Limb (tissue), 2 donors: Measurements from ENCODE around the gene GREB1.
"Not testable (repeated sequence)": the region's sequence is repeated elsewhere in the genome, so short reads cannot be mapped to it uniquely, and the experiment has no call there.

Source experiments
- DNase-seq, 2 donors: peaks; one replicate each; pipeline ENCODE4 v3.0.0-alpha.2; 2016; ENCODE audit errors: extremely low spot score in 2 of 2

Gene GREB1

GRCh38 chr2:11659851-11660250 lies 126.0 kb downstream of the GREB1 start:
- no peak for DNase-seq

- DNase-seq = not testable (repeated sequence)
Observed at GRCh38 chr2:11660396-11660795, 126.6 kb downstream of the GREB1 start.

DNA sequence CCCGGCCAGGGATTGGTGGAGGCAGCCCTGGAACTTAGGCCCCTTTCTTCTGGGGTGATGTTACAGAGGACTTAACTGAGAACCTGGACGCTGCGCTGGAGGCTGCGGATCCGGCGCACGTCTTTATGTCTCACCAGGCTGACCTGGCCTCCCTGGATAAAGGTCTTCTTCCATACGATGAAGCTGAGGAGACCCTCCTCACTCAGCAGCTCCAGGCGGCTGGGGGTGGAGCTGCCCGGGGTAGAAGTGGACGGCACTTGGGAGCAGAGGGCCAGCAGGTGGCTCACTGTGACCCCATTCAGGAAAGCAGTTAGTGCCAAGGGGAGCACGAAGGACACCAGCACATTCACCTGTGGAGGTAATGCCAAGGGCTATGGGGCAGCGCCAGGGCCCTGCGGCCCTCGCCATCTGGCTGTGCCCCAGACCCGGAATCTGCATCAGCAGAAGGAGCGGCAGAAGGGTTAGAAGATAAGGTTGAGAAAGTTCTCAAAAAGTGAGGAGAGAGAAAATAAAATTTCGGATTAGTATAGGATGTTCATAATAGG lies 128.1 kb downstream of the GREB1 start:
- DNase-seq = no peak

DNA sequence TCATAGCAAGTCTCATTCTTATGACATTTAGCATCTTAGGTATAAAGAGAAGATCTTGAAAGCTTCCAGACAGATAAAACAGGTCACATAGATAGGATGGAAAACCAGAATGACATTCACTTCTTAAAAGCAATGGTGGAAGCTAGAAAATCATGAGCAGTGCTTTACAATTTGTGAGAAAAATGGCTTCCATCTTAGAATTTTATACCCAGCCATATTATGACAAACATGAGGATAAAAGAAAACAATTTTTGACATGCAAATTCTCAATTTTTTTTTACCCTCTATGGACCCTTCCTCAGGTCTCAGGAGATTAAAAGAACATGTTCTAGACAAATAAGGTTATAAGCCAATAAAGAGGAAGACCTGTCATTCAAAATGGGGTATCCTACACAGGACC lies 129.0 kb downstream of the GREB1 start:
- no peak for DNase-seq

DNA sequence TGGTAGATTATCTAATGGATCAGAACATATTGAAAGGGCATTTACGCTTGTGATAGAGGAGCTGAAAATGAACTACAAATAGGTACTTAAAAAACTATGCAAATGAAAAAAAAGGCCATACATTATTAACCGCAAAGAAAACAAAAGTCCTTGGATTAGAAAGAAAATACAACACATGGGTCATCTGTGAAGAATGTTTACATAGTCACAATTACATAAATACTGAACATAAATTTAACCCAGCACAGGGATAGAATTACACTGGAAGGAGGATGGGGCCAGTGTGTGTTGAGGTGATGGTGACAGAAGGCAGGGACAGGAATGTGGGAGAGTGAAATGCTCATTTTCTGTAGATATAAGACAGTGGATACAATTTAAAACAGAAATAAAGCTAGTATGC lies 129.6 kb downstream of the GREB1 start:
- no peak for DNase-seq

DNA sequence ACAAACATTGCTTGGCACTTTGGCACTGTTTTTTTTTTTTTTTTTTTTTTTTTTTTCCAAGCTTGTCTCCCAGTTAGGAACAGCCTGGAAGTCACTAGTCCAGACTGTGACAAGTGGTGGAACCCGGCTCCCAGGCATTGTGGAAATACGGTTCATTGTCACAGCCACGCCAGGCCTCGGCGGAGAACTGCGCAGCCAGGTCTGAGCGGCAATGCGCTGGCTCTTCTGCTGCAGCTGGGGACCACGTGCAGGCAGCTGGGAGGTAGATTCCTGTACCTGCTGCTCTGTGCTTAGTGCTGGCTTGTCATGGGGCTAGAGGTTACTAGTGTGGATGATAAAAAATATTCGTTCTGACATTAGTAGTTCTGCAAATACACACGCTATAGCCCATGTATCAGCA lies 131.2 kb downstream of the GREB1 start:
- DNase-seq = no peak

DNA sequence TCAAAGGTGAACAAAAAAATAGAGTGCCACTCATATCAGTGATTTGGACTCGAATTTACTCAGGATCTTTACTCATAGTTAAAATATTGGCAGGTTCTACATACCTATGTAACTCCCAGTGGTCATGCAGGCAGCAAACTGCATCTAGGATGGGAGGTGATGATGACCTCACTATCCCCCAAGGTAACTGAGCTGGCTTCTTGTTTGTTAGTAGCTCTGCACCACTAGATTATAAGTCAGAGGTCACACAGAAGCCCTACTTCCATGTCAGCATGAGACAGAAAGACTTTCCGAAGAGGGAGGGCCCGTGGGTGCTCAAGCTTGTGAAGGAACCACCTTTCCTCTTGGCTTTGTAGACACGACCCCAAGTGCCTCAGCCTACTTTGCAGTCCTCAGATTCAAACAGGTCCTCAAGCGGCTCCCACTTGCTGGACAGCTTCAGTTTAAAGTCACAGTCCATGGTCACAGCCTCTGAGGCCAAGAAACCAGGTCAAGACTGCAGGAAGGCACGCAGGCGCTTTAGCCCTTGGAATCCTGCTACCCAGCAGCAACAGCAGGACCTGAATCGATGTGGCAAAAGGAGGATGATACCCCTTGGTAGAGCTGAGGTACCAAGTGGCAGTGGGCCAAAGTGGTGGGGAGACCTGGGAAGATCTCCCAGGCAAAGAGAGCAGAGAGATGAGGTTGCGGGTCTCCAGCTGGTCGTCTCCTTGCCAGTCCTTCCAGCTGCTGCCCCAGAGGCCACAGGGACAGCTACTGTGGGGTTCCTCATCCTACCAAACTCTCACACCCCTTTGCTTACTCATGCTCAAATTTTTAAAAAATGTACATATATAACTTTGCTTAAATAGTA lies 131.9 kb downstream of the GREB1 start:
- no peak for DNase-seq

DNA sequence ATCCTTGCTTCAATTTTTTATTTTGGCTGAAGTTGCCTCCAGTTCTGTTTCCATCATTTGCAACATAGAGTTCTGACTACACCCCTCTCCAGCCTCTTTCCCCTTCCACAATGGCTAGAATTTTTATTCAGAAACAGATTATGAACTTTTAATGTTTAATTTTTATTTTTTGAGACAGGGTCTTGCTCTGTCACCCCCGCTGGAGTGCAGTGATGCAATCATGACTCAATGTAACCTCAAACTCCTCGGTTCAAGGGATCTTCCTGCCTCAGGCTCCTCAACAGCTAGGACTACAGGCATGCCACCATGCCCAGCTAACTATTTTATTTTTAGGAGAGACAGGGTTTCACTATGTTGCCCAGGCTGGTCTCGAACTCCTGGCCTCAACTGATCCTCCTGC lies 133.3 kb downstream of the GREB1 start:
- DNase-seq = no peak

DNA sequence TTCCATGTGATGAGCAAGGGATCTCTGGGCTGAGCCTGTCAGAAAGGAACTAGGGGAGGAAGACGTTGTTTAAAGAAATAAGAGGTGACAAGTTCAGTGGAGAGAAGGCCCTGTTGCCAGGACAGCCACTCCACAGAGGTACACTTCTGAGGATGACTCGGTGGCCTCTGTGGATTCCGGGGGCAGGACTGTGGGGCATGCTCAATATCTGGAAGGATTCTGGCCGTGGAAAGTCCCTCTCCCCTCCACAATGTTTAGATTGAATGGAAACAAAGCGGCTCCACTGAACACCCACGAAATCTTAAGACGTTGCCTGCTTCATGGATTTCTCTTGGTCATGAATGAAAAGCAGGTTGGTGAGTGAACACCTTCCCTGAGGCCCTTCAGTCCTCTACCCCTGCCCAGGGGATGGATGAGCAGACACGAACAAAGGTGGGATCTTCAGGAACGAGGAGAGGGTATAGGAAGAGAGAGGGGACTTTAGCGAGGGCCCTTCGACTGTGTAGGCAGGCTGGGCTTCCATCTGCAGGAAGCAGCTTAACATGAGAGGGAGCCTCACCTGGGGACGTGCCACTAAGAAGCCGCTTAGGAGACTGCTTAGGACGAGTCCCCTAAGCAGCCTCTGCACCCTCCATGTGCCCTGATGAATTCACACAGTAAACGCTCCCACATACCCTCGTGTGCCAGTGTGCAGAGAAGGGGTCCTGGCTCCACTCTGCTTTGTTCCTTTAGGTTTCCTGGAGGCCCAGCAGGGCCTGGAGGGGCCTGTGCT lies 134.2 kb downstream of the GREB1 start:
- no peak for DNase-seq

- peak; percentile 66 to 84 for DNase-seq
Observed at GRCh38 chr2:11669454-11670291, 135.8 kb downstream of the GREB1 start, which contains the start of gene NTSR2. Gene NTSR2, minus strand, starts transcription at chr2:11670195. Its CDS starts 66 bp downstream, at chr2:11670129.

GRCh38 chr2:11672407-11672806 lies 138.6 kb downstream of the GREB1 start:
- no peak for DNase-seq

- DNase-seq = no peak
Observed at GRCh38 chr2:11674983-11675382, 141.1 kb downstream of the GREB1 start.

DNA sequence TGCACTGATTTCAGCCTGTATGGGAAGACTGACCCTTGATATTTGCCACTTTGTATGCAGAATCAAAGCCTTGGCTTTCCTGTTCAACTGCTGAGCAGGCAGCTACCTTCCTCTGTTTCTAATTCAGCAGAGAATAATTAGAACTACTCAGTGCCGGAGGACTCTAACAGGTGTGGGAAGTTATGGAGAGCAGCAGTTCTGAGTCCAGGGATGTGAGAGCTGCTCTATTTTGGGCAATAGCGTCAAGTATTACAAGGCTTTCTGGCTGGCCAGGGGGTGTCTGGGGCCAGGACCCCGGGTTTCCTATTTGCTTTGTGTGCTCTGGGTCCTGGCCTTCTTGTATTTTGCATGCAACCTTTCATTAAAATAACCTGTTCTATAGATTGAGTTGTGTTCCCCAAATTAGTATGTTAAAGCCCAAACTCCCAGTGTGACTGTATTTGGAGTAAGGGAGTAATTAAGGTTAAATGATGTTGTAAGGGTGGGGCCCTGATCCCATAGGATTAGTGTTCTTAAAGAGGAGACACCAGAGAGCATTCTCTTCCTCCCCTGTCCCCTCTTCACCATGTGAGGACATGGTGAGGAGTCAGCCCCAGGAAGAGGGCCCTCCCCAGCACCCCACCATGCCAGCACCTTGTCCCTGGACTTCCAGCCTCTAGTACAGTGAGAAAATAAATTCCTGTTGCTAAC lies 141.7 kb downstream of the GREB1 start:
- DNase-seq = no peak

DNA sequence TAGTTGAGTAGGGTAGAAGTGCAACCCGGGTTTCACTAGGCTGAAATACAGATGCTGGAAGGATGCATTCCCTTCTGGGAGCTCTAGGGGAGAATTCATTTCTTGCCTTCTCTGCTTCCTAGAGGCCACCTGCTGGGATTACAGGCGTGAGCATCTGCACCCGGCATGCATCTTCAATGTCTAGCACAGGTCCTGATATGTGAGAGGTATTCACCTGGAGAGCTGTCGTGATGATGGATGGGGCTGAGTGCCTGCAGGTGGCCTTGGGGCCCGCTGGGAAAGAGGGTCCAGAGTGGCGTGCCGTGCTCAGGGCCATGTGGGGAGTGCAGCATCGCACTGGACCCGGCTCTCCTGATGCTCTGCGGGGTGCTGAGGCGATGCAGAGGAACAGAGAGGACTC lies 142.8 kb downstream of the GREB1 start:
- no peak for DNase-seq

- DNase-seq = no peak
Observed at GRCh38 chr2:11677136-11678055, 143.6 kb downstream of the GREB1 start.

DNA sequence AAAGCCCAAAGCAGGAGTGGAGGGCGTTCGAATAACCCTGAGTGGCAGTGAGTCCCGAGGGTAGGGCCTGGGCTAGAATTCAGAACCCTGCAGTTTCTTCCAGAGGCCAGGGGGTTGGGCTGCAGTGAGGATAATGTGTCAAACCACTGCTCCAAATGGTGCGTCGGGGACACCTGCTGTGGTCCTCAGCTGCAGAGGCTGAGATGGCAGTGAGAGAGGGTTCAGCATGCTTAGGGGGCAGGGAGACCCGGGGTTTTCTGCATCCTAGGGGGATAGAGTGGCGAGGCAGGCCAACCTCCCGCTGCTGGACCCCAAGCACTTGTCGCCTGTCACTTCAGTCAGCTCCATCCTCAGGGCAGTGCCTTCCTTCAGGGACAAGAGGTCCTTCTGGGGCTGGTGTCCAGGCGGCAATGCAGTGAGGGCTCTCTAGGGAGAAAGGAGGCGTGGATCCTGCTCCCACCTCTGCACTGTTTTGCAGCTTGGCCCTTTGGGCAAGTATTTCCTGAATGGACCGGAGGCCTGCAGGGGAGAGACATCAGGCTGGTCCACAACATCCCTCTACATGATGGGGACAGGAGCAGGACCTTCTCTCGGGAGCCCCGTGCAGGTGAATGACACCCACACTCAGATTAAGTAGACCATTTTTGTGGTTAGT lies 144.6 kb downstream of the GREB1 start:
- DNase-seq = no peak

GRCh38 chr2:11679016-11679415 lies 145.2 kb downstream of the GREB1 start:
- no peak for DNase-seq

DNA sequence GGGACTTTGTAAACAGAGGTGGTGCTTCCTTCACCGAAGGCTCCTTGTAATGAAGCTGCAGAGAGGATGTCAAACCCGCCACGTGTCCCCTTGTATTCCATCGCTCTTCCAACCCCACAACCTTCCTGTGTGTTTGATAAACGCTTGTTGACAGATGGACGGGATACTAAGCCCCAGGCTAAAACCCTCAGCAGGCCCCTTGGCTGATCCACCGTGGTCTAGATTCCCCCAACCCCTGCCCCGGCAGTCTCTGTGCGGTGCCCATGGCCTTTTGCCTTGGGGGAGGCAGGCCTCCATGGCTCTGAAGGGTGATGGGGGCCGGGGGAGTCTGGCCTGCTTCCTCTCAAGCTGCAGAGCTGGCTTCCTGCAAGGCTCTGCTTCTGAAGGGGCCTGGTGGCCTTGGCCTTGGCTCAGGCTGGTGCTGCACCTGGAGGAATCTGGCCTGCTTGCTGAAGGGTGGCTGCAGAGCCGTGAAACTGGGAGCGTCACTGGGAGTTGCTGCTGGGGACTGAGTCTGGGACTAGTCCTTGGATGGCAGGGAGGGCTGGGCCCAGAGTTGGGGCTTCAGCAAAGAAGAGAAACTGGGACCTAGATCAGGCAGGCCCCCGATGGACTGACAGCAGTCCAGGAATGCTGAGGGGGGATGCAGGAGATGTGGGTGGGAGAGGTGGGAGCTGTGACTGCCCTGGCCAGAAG lies 145.8 kb downstream of the GREB1 start:
- peak in 1 of 2 donors; percentile 24 for DNase-seq
